ENCODE results near the gene LSAMP. TPM values are rescaled to one million over a fixed set of nuclear protein-coding genes. Genes with fewer than 3 reads are reported as not detected.

Gene LSAMP
- total and polyA plus RNA-seq, 2 donors (not counting 3 experiments of a cell fraction or from before 2014, with no cell fraction given): not detected

DNA sequence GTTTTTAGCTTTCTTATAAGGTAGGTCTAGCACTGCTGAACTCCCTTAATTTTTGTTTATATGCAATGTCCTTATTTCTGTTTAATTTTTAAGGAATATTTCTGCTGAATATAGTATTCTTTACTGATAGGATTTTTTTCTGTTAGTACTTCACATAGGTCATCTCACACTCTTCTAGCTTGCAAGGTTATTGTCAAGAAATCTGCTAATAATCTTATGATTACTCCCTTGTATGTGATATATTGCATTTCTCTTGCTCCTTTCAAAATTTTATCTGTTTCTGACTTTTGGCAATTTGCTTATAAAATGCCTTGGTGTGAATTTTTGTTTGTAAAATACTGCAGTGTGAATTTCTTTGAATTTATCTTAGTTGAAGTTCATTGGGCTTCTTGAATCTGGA, 523.6 kb downstream of the LSAMP start:
- intact Hi-C loops (cut with micrococcal nuclease): no loop called here
- H4K20me1 ChIP-seq (replicated peaks; ENCODE audit: control insufficient read depth, extremely low read depth, insufficient read depth, low read length): no peaks in the 10 kb centered on the region

More for the DNA sequence above, 523.6 kb downstream of the LSAMP start:
- Histone ChIP-seq H3K79me2 (ENCODE audit: control insufficient read depth, insufficient read depth, low read length) (no peaks in the 10 kb centered on the region), H2AFZ (ENCODE audit: low read depth, low read length) (no peak overlapping the region), H3K9ac (replicated peaks; ENCODE audit: extremely low read depth, insufficient read depth, low read length) (no peak overlapping the region), H3K36me3 (ENCODE audit: control insufficient read depth in 2 of 2, extremely low read depth in 1 of 2, insufficient read depth in 2 of 2, low read length in 2 of 2) (no peaks in the 10 kb centered on the region), H3K27ac (ENCODE audit: insufficient read depth, low read depth, low read length) (no peak overlapping the region), H3K4me1 (ENCODE audit: control insufficient read depth, extremely low read depth, insufficient read depth, low read length) (no peaks in the 10 kb centered on the region), H3K4me3 (replicated peaks in 1 of 3; ENCODE audit: insufficient read depth in 1 of 3, low read depth in 1 of 3, low read length in 3 of 3) (no peak overlapping the region), H3K9me3 (replicated peaks; ENCODE audit: control insufficient read depth, insufficient read depth, low read length) (no peaks in the 10 kb centered on the region), H3K4me2 (ENCODE audit: insufficient read depth, low read length) (no peak overlapping the region), H3K9me1 (replicated peaks; ENCODE audit: control insufficient read depth, extremely low read depth, insufficient read depth, low read length) (no peaks in the 10 kb centered on the region), H3K27me3 (ENCODE audit: control insufficient read depth in 2 of 2, insufficient read depth in 2 of 2, low read length in 2 of 2) (no peaks in the 10 kb centered on the region)
- no peak for DNase-seq (ENCODE audit: low read depth, low spot score)
- TF ChIP-seq GATA2 (IDR thresholded peaks at IDR 0.05; ENCODE audit: insufficient read depth, insufficient read length, low read depth, low read length): no peak
- TF ChIP-seq MYC (IDR thresholded peaks at IDR 0.05; ENCODE audit: low read depth, low read length): no peak
- TF ChIP-seq FOS (IDR thresholded peaks at IDR 0.05; ENCODE audit: borderline replicate concordance, insufficient read depth, low read length): no peak
- TF ChIP-seq JUN (IDR thresholded peaks at IDR 0.05; ENCODE audit: borderline replicate concordance, insufficient read depth, insufficient read length, low read depth): no peak
- TF ChIP-seq CTCF (IDR thresholded peaks at IDR 0.05; ENCODE audit: extremely low read depth in 1 of 2, insufficient read depth in 1 of 2, low read depth in 1 of 2, low read length in 2 of 2): no peak
- TF ChIP-seq EZH2 (IDR thresholded peaks at IDR 0.05; ENCODE audit: borderline replicate concordance, low read depth, low read length, severe bottlenecking): no peak
- TF ChIP-seq, protein P1, sequence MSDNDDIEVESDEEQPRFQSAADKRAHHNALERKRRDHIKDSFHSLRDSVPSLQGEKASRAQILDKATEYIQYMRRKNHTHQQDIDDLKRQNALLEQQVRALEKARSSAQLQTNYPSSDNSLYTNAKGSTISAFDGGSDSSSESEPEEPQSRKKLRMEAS (IDR thresholded peaks at IDR 0.05; ENCODE audit: insufficient read depth, insufficient read length): no peak
- TF ChIP-seq POLR2A (IDR thresholded peaks at IDR 0.05; ENCODE audit: low read depth, low read length): no peak
- TF ChIP-seq POLR2AphosphoS5 (IDR thresholded peaks at IDR 0.05; ENCODE audit: insufficient read depth, low read depth, low read length): no peak
- no TSS peak for BruUV-seq (replicated peaks)
- dilution Hi-C loops (cut with MboI; ENCODE audit: extremely low pct_ligation_motif_present, low sequenced_read_pairs): no loop called here
- FAIRE-seq: no peak
- ChIA-PET CTCF (interaction anchor here (1.1 kb wide), 1 partner anchor 8 kb away, joined by 3 read pairs; no protein-coding TSS in a partner anchor), POLR2A (no interaction called here)
